ENCODE results near the gene RELN. TPM values are rescaled to one million over a fixed set of nuclear protein-coding genes. Genes with fewer than 3 reads are reported as not detected.

RELN gene
- total RNA-seq, 1 experiment from 2014 or later: 0.02 TPM

DNA sequence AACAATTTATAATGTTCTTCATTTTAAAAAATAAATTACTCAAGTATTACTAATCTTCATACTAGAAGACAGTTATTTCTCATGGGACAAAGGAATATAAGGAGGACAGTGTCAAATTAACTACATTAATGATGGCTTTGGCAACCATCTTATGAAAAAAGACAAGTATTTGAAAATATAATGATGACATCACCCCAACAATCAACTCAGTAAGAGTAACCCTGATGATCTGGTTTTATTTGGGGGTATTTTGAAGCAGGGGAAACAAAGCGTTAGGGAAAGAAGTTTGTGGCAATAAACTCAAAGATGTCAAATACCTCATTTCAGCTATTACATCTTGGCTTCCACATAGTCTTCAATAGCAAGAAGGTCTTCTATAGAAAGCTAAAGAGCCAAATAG lies 29.0 kb upstream of the RELN start:
- Mint-ChIP-seq H3K27me3 (ENCODE audit: low read depth) (no peaks in the 10 kb centered on the region; the same call in none of the 2 replicates), H3K36me3 (ENCODE audit: insufficient read depth in 1 of 3, low read depth in 3 of 3) (no peaks in the 10 kb centered on the region; a peak in 1 of 7 replicates), H3K9me3 (no peaks in the 10 kb centered on the region), H3K4me1 (peaks cover 0 to 2% of the 10 kb centered on the region in 2 experiments; a peak in 1 of 4 replicates), H3K27ac (no peak overlapping the region), H3K4me3 (no peak overlapping the region)
- no peak overlapping the region for H3K23ac ChIP-seq (ENCODE audit: insufficient read length, low read depth, low read length)
- no peak overlapping the region for H2AK5ac ChIP-seq (ENCODE audit: insufficient read length, low read length)
- H2BK12ac ChIP-seq (ENCODE audit: insufficient read length, low read depth, low read length): no peak overlapping the region
- no peak for DNase-seq
- H3K4me2 ChIP-seq (ENCODE audit: insufficient read depth, insufficient read length, low read length): no peak overlapping the region
- no peak overlapping the region for H4K5ac ChIP-seq (ENCODE audit: insufficient read length, low read depth, low read length)
- H2BK20ac ChIP-seq (ENCODE audit: low read depth, low read length, poor library complexity, severe bottlenecking): no peak overlapping the region
- H2BK120ac ChIP-seq (ENCODE audit: low read depth, low read length, poor library complexity, severe bottlenecking): no peak overlapping the region
- no peak overlapping the region for H2BK5ac ChIP-seq (ENCODE audit: insufficient read length, low read length)
- no peaks in the 10 kb centered on the region for H3K4me1 ChIP-seq (ENCODE audit: insufficient read depth, low read length)
- no peak overlapping the region for H4K8ac ChIP-seq (replicated peaks; ENCODE audit: insufficient read length, low read depth, low read length)
- WGBS (ENCODE audit: extremely low coverage, insufficient read length, low lambda C conversion rate): no CpG with 5 or more reads among the region's 1 CpG
- no peaks in the 10 kb centered on the region for H3K79me1 ChIP-seq (ENCODE audit: insufficient read depth, low read depth, low read length, poor library complexity, severe bottlenecking)
- H3T11ph ChIP-seq (ENCODE audit: low read length): no peak overlapping the region
- no peak overlapping the region for H3K27ac ChIP-seq (ENCODE audit: insufficient read length, low read depth, low read length)
- H3K18ac ChIP-seq (ENCODE audit: insufficient read length, low read depth, low read length): no peak overlapping the region
- H3K9me3 ChIP-seq (ENCODE audit: control insufficient read depth, low read depth, low read length): no peaks in the 10 kb centered on the region
- no peak overlapping the region for H2BK15ac ChIP-seq (ENCODE audit: low read depth, low read length)
- H3K9ac ChIP-seq (ENCODE audit: extremely low read depth, insufficient read length, low read length): no peak overlapping the region
- no peak overlapping the region for H3K56ac ChIP-seq (ENCODE audit: insufficient read length, low read depth, low read length)
- H3K79me2 ChIP-seq (ENCODE audit: insufficient read depth, low read length): no peaks in the 10 kb centered on the region
- no peaks in the 10 kb centered on the region for H3K27me3 ChIP-seq (ENCODE audit: insufficient read depth, low read length)
- H3K14ac ChIP-seq (ENCODE audit: insufficient read depth, low read length): no peak overlapping the region
- H2AFZ ChIP-seq (ENCODE audit: low read length): no peak overlapping the region
- H4K20me1 ChIP-seq (ENCODE audit: control insufficient read depth, insufficient read depth, insufficient read length): no peaks in the 10 kb centered on the region
- H3K4ac ChIP-seq (ENCODE audit: low read depth, low read length): no peak overlapping the region
- no peaks in the 10 kb centered on the region for H3K23me2 ChIP-seq (ENCODE audit: insufficient read length, low read depth, low read length, poor library complexity, severe bottlenecking)
- H4K91ac ChIP-seq (ENCODE audit: insufficient read length, low read depth, low read length): no peak overlapping the region
- TF ChIP-seq, protein P1, sequence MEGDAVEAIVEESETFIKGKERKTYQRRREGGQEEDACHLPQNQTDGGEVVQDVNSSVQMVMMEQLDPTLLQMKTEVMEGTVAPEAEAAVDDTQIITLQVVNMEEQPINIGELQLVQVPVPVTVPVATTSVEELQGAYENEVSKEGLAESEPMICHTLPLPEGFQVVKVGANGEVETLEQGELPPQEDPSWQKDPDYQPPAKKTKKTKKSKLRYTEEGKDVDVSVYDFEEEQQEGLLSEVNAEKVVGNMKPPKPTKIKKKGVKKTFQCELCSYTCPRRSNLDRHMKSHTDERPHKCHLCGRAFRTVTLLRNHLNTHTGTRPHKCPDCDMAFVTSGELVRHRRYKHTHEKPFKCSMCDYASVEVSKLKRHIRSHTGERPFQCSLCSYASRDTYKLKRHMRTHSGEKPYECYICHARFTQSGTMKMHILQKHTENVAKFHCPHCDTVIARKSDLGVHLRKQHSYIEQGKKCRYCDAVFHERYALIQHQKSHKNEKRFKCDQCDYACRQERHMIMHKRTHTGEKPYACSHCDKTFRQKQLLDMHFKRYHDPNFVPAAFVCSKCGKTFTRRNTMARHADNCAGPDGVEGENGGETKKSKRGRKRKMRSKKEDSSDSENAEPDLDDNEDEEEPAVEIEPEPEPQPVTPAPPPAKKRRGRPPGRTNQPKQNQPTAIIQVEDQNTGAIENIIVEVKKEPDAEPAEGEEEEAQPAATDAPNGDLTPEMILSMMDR (conservative IDR thresholded peaks at IDR 0.05): no peak

Data from H9 (cell line).